HG03460 (cell line): ENCODE data around the gene KRTAP10-5.
"Not testable (repeated sequence)": the region's sequence is repeated elsewhere in the genome, so short reads cannot be mapped to it uniquely, and the experiment has no call there.

ENCODE experiments used
- ATAC-seq: cut with Tn5 transposase; IDR thresholded peaks from one replicate; pipeline ENCODE4 v1.9.1; 2021; ENCODE audit not compliant: unreplicated experiment

The KRTAP10-5 gene

GRCh38 chr21:44550285-44550684 lies 30.1 kb downstream of the KRTAP10-5 start:
- not testable (repeated sequence) for ATAC-seq

- no peak for ATAC-seq
These were observed 30.7 kb downstream of the KRTAP10-5 start for GRCh38 chr21:44549525-44550211.

- ATAC-seq, result no peak
These were observed 31.5 kb downstream of the KRTAP10-5 start for GRCh38 chr21:44548922-44549321.

GRCh38 chr21:44548381-44548780 lies 32.0 kb downstream of the KRTAP10-5 start:
- no peak for ATAC-seq

GRCh38 chr21:44547656-44548331 lies 32.6 kb downstream of the KRTAP10-5 start:
- no peak for ATAC-seq

- no peak for ATAC-seq
These were observed 35.8 kb downstream of the KRTAP10-5 start for GRCh38 chr21:44544566-44544965.

GRCh38 chr21:44542716-44543115 lies 37.7 kb downstream of the KRTAP10-5 start:
- no peak for ATAC-seq

- ATAC-seq, result no peak
These were observed 39.6 kb downstream of the KRTAP10-5 start for GRCh38 chr21:44540741-44541288.

- ATAC-seq, result no peak
These were observed 40.3 kb downstream of the KRTAP10-5 start, which contains the start of gene KRTAP10-1 for GRCh38 chr21:44539991-44540666. Gene KRTAP10-1, minus strand, starts transcription at chr21:44540195. Its CDS starts 45 bp downstream, at chr21:44540150.

GRCh38 chr21:44539046-44539445 lies 41.4 kb downstream of the KRTAP10-5 start:
- ATAC-seq, result no peak

GRCh38 chr21:44537930-44538911 lies 42.2 kb downstream of the KRTAP10-5 start:
- no peak for ATAC-seq

- no peak for ATAC-seq
These were observed 44.4 kb downstream of the KRTAP10-5 start for GRCh38 chr21:44535963-44536362.

GRCh38 chr21:44534688-44535087 lies 45.7 kb downstream of the KRTAP10-5 start:
- no peak for ATAC-seq

- ATAC-seq, result no peak
These were observed 46.3 kb downstream of the KRTAP10-5 start for GRCh38 chr21:44533891-44534627.

GRCh38 chr21:44533121-44533890 lies 47.1 kb downstream of the KRTAP10-5 start:
- no peak for ATAC-seq

GRCh38 chr21:44532712-44533111 lies 47.7 kb downstream of the KRTAP10-5 start:
- no peak for ATAC-seq

- no peak for ATAC-seq
These were observed 48.5 kb downstream of the KRTAP10-5 start for GRCh38 chr21:44531606-44532564.
